ENCODE results near the gene RRAD.

RRAD gene

GRCh38 chr16:66910175-66910940 lies 15.0 kb downstream of the RRAD start:
- H3K9ac ChIP-seq (ENCODE audit: low read depth, low read length), result no peak overlapping the region
- no peaks in the 10 kb centered on the region for H3K9me3 ChIP-seq (replicated peaks; ENCODE audit: low read length)
- no peak overlapping the region for H3K4me2 ChIP-seq (ENCODE audit: low read length)
- no peak overlapping the region for H3K4me3 ChIP-seq (ENCODE audit: low read length)
- no peaks in the 10 kb centered on the region for H3K36me3 ChIP-seq (ENCODE audit: insufficient read depth, low read length)
- H3K4me1 ChIP-seq (ENCODE audit: control insufficient read depth, insufficient read depth, low read length), result no peaks in the 10 kb centered on the region
- peaks cover 25% of the 10 kb centered on the region for H3K27me3 ChIP-seq (ENCODE audit: control insufficient read depth, insufficient read depth, low read length)

GRCh38 chr16:66908762-66909559 lies 16.4 kb downstream of the RRAD start:
- Histone ChIP-seq H3K4me3 (ENCODE audit: low read length) (no peak overlapping the region), H3K36me3 (ENCODE audit: insufficient read depth, low read length) (no peaks in the 10 kb centered on the region), H3K27me3 (ENCODE audit: control insufficient read depth, insufficient read depth, low read length) (peaks cover 19% of the 10 kb centered on the region), H3K4me2 (ENCODE audit: low read length) (no peak overlapping the region), H3K4me1 (ENCODE audit: control insufficient read depth, insufficient read depth, low read length) (no peaks in the 10 kb centered on the region), H3K9ac (ENCODE audit: low read depth, low read length) (no peak overlapping the region), H3K9me3 (replicated peaks; ENCODE audit: low read length) (no peaks in the 10 kb centered on the region)

- H3K4me2 ChIP-seq (ENCODE audit: low read length), result no peak overlapping the region
- no peaks in the 10 kb centered on the region for H3K9me3 ChIP-seq (replicated peaks; ENCODE audit: low read length)
- peaks cover 19% of the 10 kb centered on the region for H3K27me3 ChIP-seq (ENCODE audit: control insufficient read depth, insufficient read depth, low read length)
- H3K4me1 ChIP-seq (ENCODE audit: control insufficient read depth, insufficient read depth, low read length), result no peaks in the 10 kb centered on the region
- no peak overlapping the region for H3K9ac ChIP-seq (ENCODE audit: low read depth, low read length)
- H3K4me3 ChIP-seq (ENCODE audit: low read length), result no peak overlapping the region
- no peaks in the 10 kb centered on the region for H3K36me3 ChIP-seq (ENCODE audit: insufficient read depth, low read length)
These were observed 17.2 kb downstream of the RRAD start for GRCh38 chr16:66908116-66908515.

- Histone ChIP-seq H3K27me3 (ENCODE audit: control insufficient read depth, insufficient read depth, low read length) (peaks cover 19% of the 10 kb centered on the region), H3K4me1 (ENCODE audit: control insufficient read depth, insufficient read depth, low read length) (no peaks in the 10 kb centered on the region), H3K4me3 (ENCODE audit: low read length) (no peak overlapping the region), H3K9ac (ENCODE audit: low read depth, low read length) (no peak overlapping the region), H3K36me3 (ENCODE audit: insufficient read depth, low read length) (no peaks in the 10 kb centered on the region), H3K4me2 (ENCODE audit: low read length) (no peak overlapping the region), H3K9me3 (replicated peaks; ENCODE audit: low read length) (no peaks in the 10 kb centered on the region)
These were observed 18.2 kb downstream of the RRAD start for GRCh38 chr16:66906916-66907836.

- H3K9ac ChIP-seq (ENCODE audit: low read depth, low read length), result no peak overlapping the region
- no peaks in the 10 kb centered on the region for H3K4me1 ChIP-seq (ENCODE audit: control insufficient read depth, insufficient read depth, low read length)
- H3K9me3 ChIP-seq (replicated peaks; ENCODE audit: low read length), result no peaks in the 10 kb centered on the region
- no peak overlapping the region for H3K4me2 ChIP-seq (ENCODE audit: low read length)
- H3K27me3 ChIP-seq (ENCODE audit: control insufficient read depth, insufficient read depth, low read length), result peaks cover 19% of the 10 kb centered on the region
- no peaks in the 10 kb centered on the region for H3K36me3 ChIP-seq (ENCODE audit: insufficient read depth, low read length)
- H3K4me3 ChIP-seq (ENCODE audit: low read length), result no peak overlapping the region
These were observed 19.4 kb downstream of the RRAD start for GRCh38 chr16:66905633-66906539.

GRCh38 chr16:66904846-66905632 lies 20.3 kb downstream of the RRAD start:
- no peaks in the 10 kb centered on the region for H3K9me3 ChIP-seq (replicated peaks; ENCODE audit: low read length)
- H3K27me3 ChIP-seq (ENCODE audit: control insufficient read depth, insufficient read depth, low read length), result peaks cover 19% of the 10 kb centered on the region
- no peaks in the 10 kb centered on the region for H3K36me3 ChIP-seq (ENCODE audit: insufficient read depth, low read length)
- no peak overlapping the region for H3K4me3 ChIP-seq (ENCODE audit: low read length)
- H3K4me2 ChIP-seq (ENCODE audit: low read length), result no peak overlapping the region
- H3K4me1 ChIP-seq (ENCODE audit: control insufficient read depth, insufficient read depth, low read length), result peaks cover 5% of the 10 kb centered on the region
- no peak overlapping the region for H3K9ac ChIP-seq (ENCODE audit: low read depth, low read length)

- no peaks in the 10 kb centered on the region for H3K9me3 ChIP-seq (replicated peaks; ENCODE audit: low read length)
- no peak overlapping the region for H3K9ac ChIP-seq (ENCODE audit: low read depth, low read length)
- H3K4me1 ChIP-seq (ENCODE audit: control insufficient read depth, insufficient read depth, low read length), result peaks cover 11% of the 10 kb centered on the region
- no peak overlapping the region for H3K4me3 ChIP-seq (ENCODE audit: low read length)
- H3K27me3 ChIP-seq (ENCODE audit: control insufficient read depth, insufficient read depth, low read length), result peaks cover 19% of the 10 kb centered on the region
- no peaks in the 10 kb centered on the region for H3K36me3 ChIP-seq (ENCODE audit: insufficient read depth, low read length)
- H3K4me2 ChIP-seq (ENCODE audit: low read length), result no peak overlapping the region
These were observed 20.9 kb downstream of the RRAD start for GRCh38 chr16:66904428-66904845.

- no peaks in the 10 kb centered on the region for H3K9me3 ChIP-seq (replicated peaks; ENCODE audit: low read length)
- peaks cover 13% of the 10 kb centered on the region for H3K4me1 ChIP-seq (ENCODE audit: control insufficient read depth, insufficient read depth, low read length)
- no peak overlapping the region for H3K4me3 ChIP-seq (ENCODE audit: low read length)
- no peaks in the 10 kb centered on the region for H3K36me3 ChIP-seq (ENCODE audit: insufficient read depth, low read length)
- H3K4me2 ChIP-seq (ENCODE audit: low read length), result no peak overlapping the region
- no peak overlapping the region for H3K9ac ChIP-seq (ENCODE audit: low read depth, low read length)
- peaks cover 18% of the 10 kb centered on the region for H3K27me3 ChIP-seq (ENCODE audit: control insufficient read depth, insufficient read depth, low read length)
These were observed 21.5 kb downstream of the RRAD start for GRCh38 chr16:66903544-66904427.

GRCh38 chr16:66902648-66903543 lies 22.4 kb downstream of the RRAD start:
- Histone ChIP-seq H3K36me3 (ENCODE audit: insufficient read depth, low read length) (no peaks in the 10 kb centered on the region), H3K9me3 (replicated peaks; ENCODE audit: low read length) (no peaks in the 10 kb centered on the region), H3K4me3 (ENCODE audit: low read length) (no peak overlapping the region), H3K4me2 (ENCODE audit: low read length) (no peak overlapping the region), H3K9ac (ENCODE audit: low read depth, low read length) (no peak overlapping the region), H3K27me3 (ENCODE audit: control insufficient read depth, insufficient read depth, low read length) (peaks cover 15% of the 10 kb centered on the region), H3K4me1 (ENCODE audit: control insufficient read depth, insufficient read depth, low read length) (peaks cover 13% of the 10 kb centered on the region)

Data from skeletal muscle satellite cell (primary cell).